GF-D8 (cell line): ENCODE measurements around the gene SLFNL1.

Source experiments
- DNase-seq: peaks from one replicate; lab custom pipeline; 2025; lab: John Stamatoyannopoulos, UW

Gene SLFNL1

DNA sequence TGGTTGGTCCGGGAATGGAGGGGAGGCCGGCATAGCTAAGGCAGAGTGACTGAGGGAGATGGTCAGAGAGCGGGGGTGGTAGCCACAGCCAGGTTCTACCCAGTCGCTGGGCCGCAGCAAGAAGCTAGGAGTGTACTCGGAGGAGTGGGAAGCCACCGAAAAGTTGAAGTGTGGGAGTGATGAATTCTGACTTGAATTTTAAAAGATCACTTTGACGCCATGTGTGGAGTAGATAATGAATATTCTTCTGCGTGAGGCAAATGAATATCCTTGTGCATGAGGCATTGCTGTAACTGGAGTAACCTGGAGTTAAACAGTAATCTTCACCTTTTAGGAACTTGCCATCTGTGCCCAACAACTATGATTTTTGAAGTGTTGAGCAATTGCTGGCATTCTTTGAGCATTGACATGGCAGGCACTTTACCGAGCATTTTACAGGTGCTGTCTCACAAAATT, 35.2 kb downstream of the SLFNL1 start:
- DNase-seq = no peak

DNA sequence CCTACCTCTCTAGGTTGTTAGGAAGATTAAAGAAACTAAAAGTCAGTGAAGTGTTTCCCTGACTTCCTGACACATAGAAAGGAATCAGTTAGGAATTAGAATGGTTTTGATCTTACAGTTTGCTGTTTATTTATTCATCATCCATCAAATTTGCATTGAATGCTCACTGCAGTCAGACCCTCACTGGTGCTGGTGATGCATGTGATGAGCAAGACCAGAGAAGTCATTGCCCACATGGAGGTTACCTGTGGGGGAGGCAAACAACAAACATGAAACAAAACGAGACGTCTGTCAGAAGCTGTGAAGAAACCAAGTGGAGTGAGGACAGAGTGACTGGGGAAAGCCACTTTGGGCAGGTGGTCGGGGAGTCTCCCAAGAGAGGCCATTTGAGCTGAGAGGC, 35.6 kb downstream of the SLFNL1 start:
- DNase-seq = no peak

DNA sequence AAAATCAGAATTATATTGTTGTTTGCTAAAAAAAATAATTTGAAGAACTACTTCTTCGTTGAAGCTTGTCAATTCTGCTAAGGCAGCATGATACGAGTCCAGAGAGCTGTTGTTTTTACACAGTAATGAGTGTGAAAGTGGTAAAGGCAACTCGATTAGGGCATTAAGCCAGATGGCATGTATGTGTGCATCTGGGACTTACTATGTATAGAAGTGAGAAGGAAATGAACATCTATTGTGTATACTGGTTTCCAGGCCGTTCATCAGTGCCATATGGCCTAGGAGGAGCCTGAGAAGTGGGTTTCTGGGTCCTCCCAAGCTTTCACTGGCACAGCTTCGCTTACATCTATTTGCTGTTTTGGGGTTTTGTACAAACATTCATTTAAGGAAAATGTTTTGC, 36.4 kb downstream of the SLFNL1 start:
- no peak for DNase-seq

DNA sequence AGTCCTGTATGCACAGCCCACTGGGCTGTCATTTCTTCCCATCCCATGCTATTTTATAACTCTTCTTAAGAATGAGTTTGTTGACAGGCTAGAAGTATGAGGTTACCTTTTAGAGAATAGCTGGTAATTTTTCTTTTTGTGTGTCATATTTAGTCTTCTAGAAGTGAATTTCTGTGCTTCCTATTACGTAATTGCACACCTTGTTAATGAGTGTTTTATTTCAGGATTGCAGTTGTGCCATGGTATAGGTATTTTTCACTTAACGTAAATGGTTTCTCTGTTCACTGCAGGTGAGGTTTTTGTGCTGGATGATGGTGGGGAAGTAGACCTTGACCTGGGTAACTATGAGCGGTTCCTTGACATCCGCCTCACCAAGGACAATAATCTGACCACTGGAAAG, 37.0 kb downstream of the SLFNL1 start:
- DNase-seq = no peak

DNA sequence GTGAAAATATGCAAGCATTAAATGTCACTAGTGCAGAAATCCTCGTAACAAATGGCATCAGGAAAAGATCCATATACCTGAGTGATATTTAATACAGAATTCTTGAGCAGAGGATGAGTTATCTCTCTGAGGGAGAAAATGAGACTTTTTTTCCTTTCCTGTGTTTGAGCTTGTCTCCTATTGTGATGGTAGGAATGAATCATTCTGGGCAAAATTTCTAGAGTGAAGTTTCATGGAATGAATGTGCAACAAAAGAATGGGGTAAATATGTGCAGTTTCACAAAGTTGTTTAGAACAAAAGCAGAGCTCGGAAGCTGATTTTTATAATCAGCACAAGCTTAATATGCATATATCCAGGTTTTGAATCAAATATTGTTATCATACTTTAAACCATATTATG, 37.5 kb downstream of the SLFNL1 start:
- DNase-seq = no peak

DNA sequence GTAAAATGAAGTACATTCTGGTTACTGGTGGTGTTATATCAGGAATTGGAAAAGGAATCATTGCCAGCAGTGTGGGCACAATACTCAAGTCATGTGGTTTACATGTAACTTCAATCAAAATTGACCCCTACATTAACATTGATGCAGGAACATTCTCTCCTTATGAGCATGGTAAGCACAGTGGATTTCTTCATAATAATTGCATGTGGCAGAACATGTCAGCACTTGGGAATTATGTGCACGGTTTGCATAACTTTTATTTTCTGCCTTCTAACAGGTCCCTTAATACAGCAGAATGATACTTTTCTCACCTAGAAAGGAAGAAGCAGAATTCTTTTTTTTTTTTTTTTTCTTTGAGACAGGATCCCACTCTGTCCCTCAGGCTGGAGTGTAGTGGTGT, 38.2 kb downstream of the SLFNL1 start:
- no peak for DNase-seq

DNA sequence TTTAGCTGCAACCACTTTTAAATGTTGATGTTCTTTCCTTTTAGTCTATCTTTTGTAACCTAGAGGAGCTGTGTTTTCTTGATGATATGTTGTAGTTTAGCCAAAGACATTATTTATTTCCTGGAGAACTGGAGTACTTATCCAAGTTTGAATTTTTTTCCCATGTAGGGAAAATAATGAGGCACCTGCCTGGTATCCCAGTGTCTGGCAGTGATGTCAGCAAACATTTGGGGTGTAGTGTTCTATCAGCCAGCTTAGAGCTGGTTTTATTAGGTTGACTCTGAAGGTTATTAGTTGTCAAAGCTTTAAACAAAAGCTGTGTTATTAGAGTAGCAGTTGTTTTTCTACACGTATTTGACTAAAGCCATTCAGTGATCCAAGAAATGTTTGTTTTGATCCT, 38.8 kb downstream of the SLFNL1 start:
- no peak for DNase-seq

DNA sequence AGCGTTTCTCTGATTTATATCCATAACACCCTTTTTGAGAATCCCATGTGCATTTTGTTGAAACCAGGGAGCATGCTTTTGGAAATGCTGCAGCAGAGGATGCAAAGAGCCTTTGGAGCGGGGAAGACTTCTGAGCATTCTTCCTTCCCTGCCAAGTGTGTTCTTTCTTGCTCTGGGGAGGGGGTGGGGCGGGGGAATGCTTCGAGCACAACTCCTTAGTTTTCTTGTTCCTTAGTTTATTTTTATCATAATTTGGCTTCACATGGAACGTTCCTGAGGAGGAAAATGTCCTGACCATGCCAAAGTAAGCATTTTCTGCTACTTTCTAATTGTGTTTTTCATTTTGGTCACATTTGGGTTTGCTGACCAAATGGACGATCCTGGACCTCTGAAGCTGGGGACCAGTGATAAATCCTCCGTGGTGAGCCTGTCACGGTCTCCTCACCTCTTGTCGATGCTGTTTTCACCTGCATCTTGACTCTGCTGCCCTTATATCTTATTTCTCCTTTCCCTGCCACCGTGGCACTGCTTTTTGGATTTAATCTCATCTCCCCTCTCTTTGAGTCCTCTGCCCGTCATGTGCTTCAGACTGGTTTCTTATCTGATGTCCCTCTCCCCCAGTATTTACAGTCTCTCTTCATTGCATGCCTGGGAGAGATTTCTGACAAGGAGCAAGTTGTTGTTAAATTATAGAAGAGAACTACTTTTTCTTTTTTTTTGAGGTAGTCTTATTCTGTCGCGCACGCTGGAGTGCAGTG, 39.7 kb downstream of the SLFNL1 start:
- no peak for DNase-seq

DNA sequence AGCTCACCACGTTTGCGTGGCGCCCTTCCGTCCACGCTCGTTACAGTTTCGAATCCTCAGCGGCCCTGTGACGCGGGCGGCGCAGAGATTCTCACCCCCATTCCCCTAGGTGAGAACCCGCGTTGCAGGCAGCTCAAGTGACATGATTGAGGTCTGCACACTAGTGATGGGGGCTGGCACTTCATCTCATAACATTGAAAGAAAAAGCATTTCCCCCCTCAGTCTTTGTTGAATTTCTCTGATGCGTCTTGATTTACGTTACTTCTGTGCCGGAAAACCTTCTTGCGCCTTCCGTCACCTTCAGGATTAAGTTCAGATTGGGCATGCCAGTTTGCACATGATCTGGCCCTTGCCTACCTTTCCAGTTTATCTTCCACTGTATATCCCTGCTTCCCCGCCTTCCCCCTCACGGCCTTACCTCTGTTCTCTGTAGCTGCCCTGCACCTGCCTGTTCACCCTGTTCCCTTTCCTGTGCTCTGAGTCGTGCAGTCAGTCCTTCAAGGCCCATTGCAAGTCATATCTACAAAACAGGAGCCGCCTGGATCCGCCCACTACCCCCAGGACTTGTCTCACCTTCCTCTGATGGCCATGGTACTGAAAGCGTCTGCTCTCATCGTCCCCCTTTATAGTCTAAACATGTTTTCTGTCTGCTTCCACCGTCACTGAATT, 40.9 kb downstream of the SLFNL1 start:
- DNase-seq = peak; percentile 4

DNA sequence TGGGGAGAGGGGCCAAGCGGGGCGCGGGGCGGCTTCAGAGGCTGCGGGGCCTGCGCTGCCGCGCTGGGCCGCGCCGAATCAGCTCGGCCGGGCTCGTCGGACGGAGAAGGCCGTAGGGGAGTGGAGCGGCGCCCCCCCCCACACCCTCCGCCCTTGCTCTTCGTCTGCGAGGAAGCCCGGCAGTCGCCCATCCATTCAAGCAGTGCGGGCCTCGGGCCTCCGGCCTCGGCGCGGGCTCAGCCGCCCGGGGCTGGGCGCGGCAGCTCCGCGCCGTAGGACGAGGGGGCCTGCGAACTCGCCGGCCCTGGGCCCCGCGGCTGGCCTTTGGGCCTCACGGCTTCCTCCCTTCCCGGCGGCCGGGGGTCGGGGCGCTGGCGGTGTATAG, 41.5 kb downstream of the SLFNL1 start:
- no peak for DNase-seq

DNA sequence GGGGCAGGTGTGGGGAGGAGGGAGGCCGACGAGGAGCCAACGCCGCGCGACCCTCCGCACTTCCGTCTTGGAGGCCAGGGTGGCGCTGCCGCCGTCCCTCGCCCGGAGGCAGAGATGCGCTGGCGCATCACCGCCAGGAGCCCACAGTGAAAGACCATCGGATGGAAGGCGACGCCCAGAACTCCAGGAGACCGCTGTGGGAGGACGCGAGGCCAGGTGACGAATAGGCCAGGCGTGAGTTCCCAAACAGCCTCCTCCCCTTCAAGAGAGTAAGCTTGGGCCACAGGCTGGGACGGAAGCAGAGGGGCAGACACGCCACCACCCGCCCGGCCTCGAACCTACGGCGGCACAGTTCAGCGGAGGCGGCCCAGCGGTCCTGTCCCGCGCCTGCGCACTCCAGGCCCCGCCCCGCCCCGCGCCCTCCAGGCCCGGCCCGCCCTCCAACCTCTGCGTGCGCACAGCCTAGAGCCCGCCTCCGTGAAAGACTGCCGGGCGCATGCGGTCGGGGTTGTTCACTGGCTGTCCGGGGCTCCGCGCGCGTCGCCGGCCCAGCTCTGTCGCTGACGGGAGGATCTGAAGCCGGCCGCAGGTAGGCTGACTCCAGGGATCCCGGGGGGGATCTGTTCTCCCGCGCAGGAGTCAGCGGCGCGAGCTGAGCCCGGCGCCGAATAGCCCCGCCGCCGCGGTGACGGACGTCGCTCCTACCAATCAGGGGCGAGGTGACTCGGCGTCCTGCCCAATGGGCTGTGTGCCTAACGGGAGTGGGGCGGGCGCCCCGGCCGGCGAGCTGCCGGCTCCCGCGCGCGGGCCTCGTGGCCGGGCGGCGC, 42.1 kb downstream of the SLFNL1 start, which contains the start of gene CTPS1:
TSS of gene CTPS1 (plus strand) at position 456 of the 827 bp plus-strand sequence. CDS start 3,595 bp downstream, outside the sequence.
- peak; percentile 77 for DNase-seq

DNA sequence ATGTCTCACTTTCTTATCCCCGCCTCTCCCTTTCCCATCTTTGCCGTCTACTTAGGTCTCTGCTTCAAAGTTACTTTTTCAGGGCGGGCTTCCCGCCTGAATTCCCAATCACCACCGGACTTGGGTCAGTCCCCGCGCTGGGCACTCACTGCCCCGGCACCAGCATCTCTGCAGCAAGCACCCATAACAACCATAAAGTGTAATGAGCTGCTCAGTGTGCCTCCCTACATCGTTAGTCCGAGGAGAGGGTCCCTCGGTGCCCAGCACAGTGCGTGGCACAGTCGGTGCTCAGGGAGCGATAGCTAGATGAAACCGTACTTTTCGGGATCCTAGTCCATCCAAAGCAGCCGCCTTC, 42.7 kb downstream of the SLFNL1 start:
- no peak for DNase-seq

DNA sequence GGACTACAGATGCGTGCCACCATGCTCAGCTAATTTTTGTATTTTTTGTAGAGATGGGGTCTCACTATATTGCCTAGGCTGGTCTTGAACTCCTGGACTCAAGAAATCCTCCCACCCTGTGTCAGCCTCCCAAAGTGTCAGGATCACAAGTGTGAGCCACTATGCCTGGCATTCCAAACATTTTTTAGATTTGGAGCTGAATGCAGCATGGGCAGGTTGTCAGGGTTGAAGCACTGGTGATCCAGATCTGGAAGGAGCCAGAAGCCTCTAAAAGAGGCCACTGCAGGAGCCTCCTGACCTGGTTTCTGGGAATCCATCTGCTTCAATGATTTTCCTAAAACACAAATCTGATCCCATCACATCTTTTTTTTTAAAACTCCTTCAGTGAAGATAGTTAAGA, 43.8 kb downstream of the SLFNL1 start:
- no peak for DNase-seq

DNA sequence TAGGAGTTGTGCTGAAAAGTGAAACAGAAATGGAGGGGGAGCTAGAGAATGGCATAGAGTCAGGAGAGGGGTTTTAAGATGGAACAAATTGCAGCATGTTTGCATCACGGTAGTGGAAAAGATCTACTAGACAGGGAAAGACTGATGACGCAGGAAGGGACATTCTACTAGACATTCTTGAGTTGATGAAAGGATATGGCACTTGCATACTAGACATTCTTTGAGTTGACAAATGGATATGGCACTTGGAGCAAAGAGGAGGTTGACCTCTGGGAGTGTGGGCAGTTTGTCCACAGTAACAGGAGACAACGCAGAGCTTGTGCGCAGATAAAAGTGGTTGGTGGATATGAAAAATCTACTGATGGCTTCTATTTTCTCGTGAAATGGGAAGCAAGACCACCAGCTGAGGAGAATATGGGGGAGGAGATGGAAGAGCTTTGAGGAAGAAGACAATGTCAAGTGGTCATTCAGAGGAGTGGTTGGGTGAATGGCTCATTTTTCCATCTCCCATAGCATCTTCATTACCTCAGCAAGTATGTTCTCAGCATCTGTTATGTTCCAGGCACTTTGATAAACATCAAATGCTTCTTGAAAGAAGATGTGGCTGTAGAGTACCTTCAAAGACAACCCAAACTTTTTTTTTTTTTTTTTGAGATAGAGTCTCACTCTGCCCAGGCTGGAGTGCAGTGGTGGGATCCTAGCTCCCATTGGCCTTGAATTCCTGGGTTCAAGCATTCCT, 44.4 kb downstream of the SLFNL1 start:
- DNase-seq = no peak

DNA sequence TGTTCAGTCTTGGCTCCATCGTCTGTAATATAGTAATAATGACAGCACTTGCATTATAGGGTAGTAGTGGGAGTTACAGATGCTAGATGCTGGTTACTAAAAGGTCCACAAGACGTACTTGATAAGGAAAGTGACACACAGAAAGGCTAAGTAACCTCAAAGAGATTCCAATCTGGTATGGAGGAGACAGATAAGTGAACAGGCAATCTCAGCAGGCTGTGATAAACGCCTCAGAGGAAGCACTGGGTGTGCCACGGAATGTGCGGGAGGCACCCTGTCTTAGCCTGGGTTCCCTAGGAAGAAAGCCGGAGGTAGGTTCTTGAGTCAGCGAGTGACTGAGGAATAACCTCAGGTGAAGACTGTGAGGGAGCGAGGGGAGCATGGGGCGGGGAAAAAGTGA, 46.6 kb downstream of the SLFNL1 start:
- DNase-seq = no peak

DNA sequence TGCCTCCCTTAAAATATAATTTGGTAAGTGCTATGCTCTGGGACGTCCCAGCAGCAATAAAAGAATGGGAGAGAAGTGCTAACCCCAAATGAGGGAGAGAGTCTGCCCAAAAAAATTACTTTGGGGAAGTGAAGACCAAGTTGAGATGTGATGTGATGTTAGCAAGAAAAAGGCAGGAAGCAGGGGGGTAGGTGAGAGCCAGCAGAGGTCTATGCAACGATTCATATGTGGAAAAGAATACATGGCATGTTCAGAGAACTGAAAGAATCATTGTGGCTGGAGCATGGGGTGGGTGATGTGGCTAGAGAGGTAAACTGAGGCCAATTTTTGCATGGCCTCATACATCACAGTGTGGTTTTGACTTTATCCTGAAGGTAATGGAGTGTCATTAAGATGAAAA, 47.6 kb downstream of the SLFNL1 start:
- no peak for DNase-seq

DNA sequence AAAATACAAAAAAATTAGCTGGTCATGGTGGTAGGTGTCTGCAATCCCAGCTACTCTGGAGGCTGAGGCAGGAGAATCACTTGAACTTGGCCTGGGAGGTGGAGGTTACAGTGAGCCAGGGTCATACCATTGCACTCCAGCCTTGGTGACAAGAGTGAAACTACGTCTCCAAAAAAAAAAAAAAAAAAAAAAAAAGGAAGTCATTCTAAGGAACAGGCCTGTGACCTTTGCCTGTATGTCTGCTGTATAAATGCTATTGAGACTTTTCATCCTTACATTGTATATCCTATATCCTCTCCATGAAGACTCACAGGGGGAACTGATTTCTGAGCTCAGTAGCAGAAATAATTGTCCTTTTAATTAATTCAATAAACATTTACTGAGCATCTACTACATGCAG, 49.6 kb downstream of the SLFNL1 start:
- no peak for DNase-seq

DNA sequence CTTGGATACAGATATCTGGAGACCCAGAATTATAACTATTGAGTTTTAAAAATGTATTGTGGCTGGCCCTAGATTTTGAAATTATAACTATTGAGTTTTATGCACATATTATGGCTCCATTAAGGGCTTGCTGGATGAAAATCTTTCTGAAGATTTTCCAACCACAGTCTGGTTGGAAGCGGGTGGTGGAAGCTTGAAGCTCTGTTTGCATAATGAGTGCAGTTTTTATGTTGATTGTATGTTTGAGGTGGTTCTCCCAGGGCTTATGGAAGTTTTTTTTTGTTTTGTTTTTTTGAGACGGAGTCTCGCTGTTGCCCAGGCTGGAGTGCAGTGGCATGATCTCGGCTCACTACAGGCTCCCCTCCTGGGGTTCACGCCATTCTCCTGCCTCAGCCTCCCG, 52.1 kb downstream of the SLFNL1 start:
- no peak for DNase-seq

DNA sequence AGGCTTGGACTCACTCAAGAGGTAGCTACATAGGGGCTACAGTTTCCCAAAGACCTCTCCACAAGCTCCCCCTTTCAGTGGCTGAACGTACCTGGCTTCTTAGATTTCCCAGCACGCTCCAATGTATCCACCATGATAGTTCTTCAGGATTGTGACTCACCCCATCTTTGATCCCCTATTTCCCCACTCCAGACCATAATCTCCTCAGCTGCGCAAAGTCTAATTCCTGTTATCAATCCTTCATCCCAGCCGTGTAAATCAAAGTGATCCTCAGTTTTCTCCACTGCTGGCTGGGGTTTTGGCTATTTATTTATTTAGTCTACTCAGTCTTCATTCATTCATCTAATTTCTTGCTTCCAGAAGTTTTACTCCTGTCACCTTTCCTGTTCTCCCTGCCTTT, 55.1 kb downstream of the SLFNL1 start:
- DNase-seq = no peak
